Smooth muscle cell (in vitro differentiated cells): Measurements from ENCODE around the gene QSOX1. TPM values are rescaled to one million over a fixed set of nuclear protein-coding genes. Genes with fewer than 3 reads are reported as not detected.

Source experiments
- DNase-seq: peaks from one replicate; lab custom pipeline; 2025; ENCODE audit not compliant: unreplicated experiment; lab: John Stamatoyannopoulos, UW
- H2AFZ ChIP-seq: fragments of 200-600 bp; sonication (generic); 2 replicates; pipeline ENCODE4 v1.6.0; 2016; ENCODE audit warnings: antibody characterized with exemption, low read depth, mild to moderate bottlenecking
- H3F3A ChIP-seq: fragments of 200-600 bp; sonication (generic); 2 replicates; pipeline ENCODE4 v1.6.0; 2017; ENCODE audit warnings: antibody characterized with exemption, low read depth
- H3K27ac ChIP-seq: fragments of 200-600 bp; sonication (generic); 2 replicates; pipeline ENCODE4 v1.5.1; 2016; ENCODE audit warnings: low read depth, mild to moderate bottlenecking
- H3K27me3 ChIP-seq: fragments of 200-600 bp; sonication (generic); 2 replicates; pipeline ENCODE4 v1.6.1; 2016; ENCODE audit warnings: low read depth, mild to moderate bottlenecking
- H3K36me3 ChIP-seq: fragments of 200-600 bp; sonication (generic); 2 replicates; pipeline ENCODE4 v1.5.1; 2016; ENCODE audit warnings: low read depth
- H3K4me1 ChIP-seq: fragments of 200-600 bp; sonication (generic); 2 replicates; pipeline ENCODE4 v1.5.1; 2016; ENCODE audit warnings: low read depth
- H3K4me2 ChIP-seq: fragments of 200-600 bp; sonication (generic); 2 replicates; pipeline ENCODE4 v1.6.0; 2016; ENCODE audit warnings: mild to moderate bottlenecking
- H3K4me3 ChIP-seq: fragments of 200-600 bp; sonication (generic); 2 replicates; pipeline ENCODE4 v1.5.1; 2016; ENCODE audit warnings: mild to moderate bottlenecking
- H3K79me2 ChIP-seq: fragments of 200-600 bp; sonication (generic); 2 replicates; pipeline ENCODE4 v1.6.0; 2016; ENCODE audit warnings: low read depth, mild to moderate bottlenecking
- H3K9ac ChIP-seq: fragments of 200-600 bp; sonication (generic); 2 replicates; pipeline ENCODE4 v1.6.0; 2016; ENCODE audit warnings: low read depth
- H3K9me3 ChIP-seq: fragments of 200-600 bp; sonication (generic); replicated peaks from 2 replicates; pipeline ENCODE4 v1.5.1; 2016; ENCODE audit warnings: low read depth
- H4K20me1 ChIP-seq: fragments of 200-600 bp; sonication (generic); 2 replicates; pipeline ENCODE4 v1.6.0; 2016; ENCODE audit warnings: low read depth
- WGBS: methylation state at CpG from one replicate; pipeline ENCODE4 v1.1.7; 2016; ENCODE audit warnings: low lambda C conversion rate; 5-methylcytosine and 5-hydroxymethylcytosine counted together
- polyA plus RNA-seq: library from polyadenylated mRNA; unstranded; fragments of >200 nt; fragmentation: Nextera tagmentation; extraction: Ambion mirVana; gene quantifications from 2 replicates; pipeline ENCODE4 v1.2.1, GENCODE V29; 2016
- total RNA-seq: library from RNA; depleted of rRNA; stranded (reverse); fragments of >200 nt; gene quantifications from 2 replicates; pipeline ENCODE4 v1.2.3, GENCODE V29; 2014
- TF ChIP-seq, protein P1 (sequence below): fragments of 200-600 bp; sonication (generic); IDR thresholded peaks from 2 replicates; pipeline ENCODE4 v1.5.1; 2017; ENCODE audit warnings: borderline replicate concordance, mild to moderate bottlenecking, antibody characterized with exemption; ENCODE audit not compliant: insufficient read depth, poor library complexity, severe bottlenecking

QSOX1 gene
- total and polyA plus RNA-seq, 2 experiments from 2014 or later, result 71.5 to 75.8 TPM

GRCh38 chr1:180181048-180181447 lies 26.4 kb downstream of the QSOX1 start:
- no peak for DNase-seq

DNA sequence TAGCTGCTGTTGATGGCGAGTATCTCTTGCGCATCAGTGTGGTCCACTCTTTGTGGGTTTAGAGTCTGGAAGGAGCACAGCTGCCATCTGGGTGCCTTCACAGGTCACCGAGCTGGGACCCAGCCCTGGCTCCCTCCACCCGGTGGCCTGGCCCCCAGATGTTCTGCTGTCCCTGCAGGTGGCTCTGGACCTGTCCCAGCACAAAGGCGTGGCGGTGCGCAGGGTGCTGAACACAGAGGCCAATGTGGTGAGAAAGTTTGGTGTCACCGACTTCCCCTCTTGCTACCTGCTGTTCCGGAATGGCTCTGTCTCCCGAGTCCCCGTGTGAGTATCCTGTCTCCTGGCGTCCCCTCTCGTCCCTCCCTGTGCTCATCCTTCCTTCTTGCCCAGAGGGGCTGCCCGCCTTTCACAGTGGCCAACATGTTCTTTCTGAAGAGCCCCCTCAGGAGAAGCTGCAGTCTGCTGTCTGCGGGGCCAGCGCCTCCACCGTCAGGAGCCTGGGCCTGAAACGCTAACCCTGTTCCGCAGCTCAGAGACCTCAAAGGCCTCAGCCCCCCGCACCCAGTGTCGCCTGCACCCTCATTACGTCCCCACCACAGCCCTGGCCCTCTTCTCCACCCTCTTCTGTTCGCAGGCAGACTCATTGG lies 27.4 kb downstream of the QSOX1 start:
- Histone ChIP-seq H3K79me2 (no peaks in the 10 kb centered on the region), H3K9ac (no peak overlapping the region), H3K27me3 (no peaks in the 10 kb centered on the region), H2AFZ (no peak overlapping the region), H3F3A (no peaks in the 10 kb centered on the region), H3K9me3 (no peaks in the 10 kb centered on the region), H3K4me1 (no peaks in the 10 kb centered on the region), H3K27ac (no peak overlapping the region), H3K36me3 (no peaks in the 10 kb centered on the region), H4K20me1 (no peaks in the 10 kb centered on the region), H3K4me3 (no peak overlapping the region), H3K4me2 (no peak overlapping the region)
- TF ChIP-seq, protein P1, sequence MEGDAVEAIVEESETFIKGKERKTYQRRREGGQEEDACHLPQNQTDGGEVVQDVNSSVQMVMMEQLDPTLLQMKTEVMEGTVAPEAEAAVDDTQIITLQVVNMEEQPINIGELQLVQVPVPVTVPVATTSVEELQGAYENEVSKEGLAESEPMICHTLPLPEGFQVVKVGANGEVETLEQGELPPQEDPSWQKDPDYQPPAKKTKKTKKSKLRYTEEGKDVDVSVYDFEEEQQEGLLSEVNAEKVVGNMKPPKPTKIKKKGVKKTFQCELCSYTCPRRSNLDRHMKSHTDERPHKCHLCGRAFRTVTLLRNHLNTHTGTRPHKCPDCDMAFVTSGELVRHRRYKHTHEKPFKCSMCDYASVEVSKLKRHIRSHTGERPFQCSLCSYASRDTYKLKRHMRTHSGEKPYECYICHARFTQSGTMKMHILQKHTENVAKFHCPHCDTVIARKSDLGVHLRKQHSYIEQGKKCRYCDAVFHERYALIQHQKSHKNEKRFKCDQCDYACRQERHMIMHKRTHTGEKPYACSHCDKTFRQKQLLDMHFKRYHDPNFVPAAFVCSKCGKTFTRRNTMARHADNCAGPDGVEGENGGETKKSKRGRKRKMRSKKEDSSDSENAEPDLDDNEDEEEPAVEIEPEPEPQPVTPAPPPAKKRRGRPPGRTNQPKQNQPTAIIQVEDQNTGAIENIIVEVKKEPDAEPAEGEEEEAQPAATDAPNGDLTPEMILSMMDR, result no peak
- WGBS, result 93% methylated on average over 20 of the region's 23 CpGs
- no peak for DNase-seq

More at GRCh38 chr1:180181048-180181447, 26.4 kb downstream of the QSOX1 start:
- H3K79me2 ChIP-seq, result no peaks in the 10 kb centered on the region
- H3K4me2 ChIP-seq, result no peak overlapping the region
- H3K27ac ChIP-seq, result no peak overlapping the region
- no peak overlapping the region for H2AFZ ChIP-seq
- TF ChIP-seq, protein P1, result peak; percentile 19
- H3F3A ChIP-seq, result no peaks in the 10 kb centered on the region
- no peaks in the 10 kb centered on the region for H3K9me3 ChIP-seq
- no peaks in the 10 kb centered on the region for H3K4me1 ChIP-seq
- no peak overlapping the region for H3K4me3 ChIP-seq
- no peaks in the 10 kb centered on the region for H3K36me3 ChIP-seq
- H4K20me1 ChIP-seq, result no peaks in the 10 kb centered on the region
- no peak overlapping the region for H3K9ac ChIP-seq
- no peaks in the 10 kb centered on the region for H3K27me3 ChIP-seq
- WGBS, result 84% methylated on average over 7 of the region's 7 CpGs

DNA sequence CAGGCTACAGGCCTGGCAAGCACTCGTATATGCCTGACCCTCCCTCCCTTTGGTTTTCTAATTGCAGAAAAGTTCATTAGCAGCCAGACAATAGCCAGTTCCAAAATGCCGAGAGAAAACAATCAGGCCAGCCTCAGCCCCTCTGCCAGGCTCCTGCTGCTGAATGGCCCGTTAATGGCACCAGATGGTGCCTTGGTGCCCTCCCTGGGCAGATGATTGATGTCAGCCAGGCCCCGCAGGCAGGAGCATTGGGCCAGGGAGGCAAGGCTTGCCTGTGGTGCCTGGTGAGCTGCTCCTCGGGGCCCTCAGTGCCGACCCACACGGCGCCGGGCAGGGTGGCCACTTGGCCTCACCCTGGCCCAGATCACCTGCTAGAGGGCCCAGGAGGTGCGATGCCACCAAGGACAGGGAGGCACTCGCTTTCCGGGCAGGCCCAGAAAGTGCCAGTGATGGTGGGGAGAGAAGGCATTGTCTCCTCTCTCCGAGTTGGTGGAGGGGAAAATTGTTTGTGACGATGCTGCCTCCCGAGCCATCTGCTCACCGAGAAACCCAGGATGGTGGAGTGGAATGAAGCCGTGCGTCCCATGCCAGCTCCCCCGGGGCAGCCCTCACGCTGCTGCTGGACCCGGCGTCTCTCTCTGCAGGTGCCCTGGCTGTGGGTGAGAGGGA lies 28.1 kb downstream of the QSOX1 start:
- WGBS, result 94% methylated on average over 22 of the region's 22 CpGs
- Histone ChIP-seq H3K79me2 (no peaks in the 10 kb centered on the region), H3K9me3 (no peaks in the 10 kb centered on the region), H3K9ac (no peak overlapping the region), H3K36me3 (no peaks in the 10 kb centered on the region), H3K4me3 (no peak overlapping the region), H3K4me2 (no peak overlapping the region), H3K27ac (no peak overlapping the region), H3K27me3 (no peaks in the 10 kb centered on the region), H2AFZ (no peak overlapping the region), H3K4me1 (no peaks in the 10 kb centered on the region), H3F3A (no peaks in the 10 kb centered on the region), H4K20me1 (no peaks in the 10 kb centered on the region)
- TF ChIP-seq, protein P1, result no peak
- DNase-seq, result no peak
